ENCODE results near the gene NOL4L.

Gene NOL4L

DNA sequence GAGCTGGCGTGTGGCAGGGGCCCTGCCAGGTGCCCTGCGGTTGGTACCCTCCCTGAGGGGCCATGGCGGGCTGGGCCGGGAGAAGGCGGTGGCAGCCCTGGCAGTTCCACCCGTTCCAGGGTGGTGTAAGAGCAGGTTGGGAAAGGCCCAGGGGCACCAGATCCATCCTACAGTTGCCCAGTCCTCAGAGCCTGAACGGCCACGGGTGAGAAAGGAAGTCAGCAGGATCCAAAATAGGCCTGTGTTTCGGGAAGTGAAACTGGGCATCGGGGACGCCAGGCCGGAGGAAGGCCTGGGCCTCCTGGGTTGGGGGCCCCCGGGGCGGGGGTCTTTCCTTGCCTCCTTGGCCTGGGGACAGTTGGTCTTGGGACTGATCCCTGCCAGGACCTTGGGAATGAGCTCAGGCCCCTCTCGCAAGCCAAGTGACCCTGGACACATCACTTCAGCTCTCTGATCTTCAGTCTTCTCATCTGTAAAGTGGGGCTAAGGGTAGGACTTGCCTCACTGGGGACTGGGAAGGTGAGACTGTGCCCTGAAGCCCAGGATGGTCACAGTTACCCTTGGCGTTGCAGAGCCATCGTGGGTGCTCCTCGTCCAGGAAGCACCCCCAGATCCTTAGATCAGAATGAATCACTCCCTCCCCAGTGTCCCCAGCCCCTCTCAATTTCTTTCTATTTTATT is 18.1 kb upstream of the NOL4L start:
- no peak overlapping the region for H3K4me3 ChIP-seq (ENCODE audit: low read depth, low read length)
- no peak for TF ChIP-seq CTCF (IDR thresholded peaks at IDR 0.05; ENCODE audit: borderline replicate concordance, insufficient read depth, low read depth, low read length)

- no peak for TF ChIP-seq CTCF (IDR thresholded peaks at IDR 0.05; ENCODE audit: borderline replicate concordance, insufficient read depth, low read depth, low read length)
- no peak overlapping the region for H3K4me3 ChIP-seq (ENCODE audit: low read depth, low read length)
These were observed 17.1 kb upstream of the NOL4L start for GRCh38 chr20:32602273-32602672.

GRCh38 chr20:32600681-32601237 is 15.6 kb upstream of the NOL4L start:
- no peak overlapping the region for H3K4me3 ChIP-seq (ENCODE audit: low read depth, low read length)
- TF ChIP-seq CTCF (IDR thresholded peaks at IDR 0.05; ENCODE audit: borderline replicate concordance, insufficient read depth, low read depth, low read length) = no peak

GRCh38 chr20:32599783-32600340 is 14.7 kb upstream of the NOL4L start:
- H3K4me3 ChIP-seq (ENCODE audit: low read depth, low read length) = no peak overlapping the region
- no peak for TF ChIP-seq CTCF (IDR thresholded peaks at IDR 0.05; ENCODE audit: borderline replicate concordance, insufficient read depth, low read depth, low read length)

DNA sequence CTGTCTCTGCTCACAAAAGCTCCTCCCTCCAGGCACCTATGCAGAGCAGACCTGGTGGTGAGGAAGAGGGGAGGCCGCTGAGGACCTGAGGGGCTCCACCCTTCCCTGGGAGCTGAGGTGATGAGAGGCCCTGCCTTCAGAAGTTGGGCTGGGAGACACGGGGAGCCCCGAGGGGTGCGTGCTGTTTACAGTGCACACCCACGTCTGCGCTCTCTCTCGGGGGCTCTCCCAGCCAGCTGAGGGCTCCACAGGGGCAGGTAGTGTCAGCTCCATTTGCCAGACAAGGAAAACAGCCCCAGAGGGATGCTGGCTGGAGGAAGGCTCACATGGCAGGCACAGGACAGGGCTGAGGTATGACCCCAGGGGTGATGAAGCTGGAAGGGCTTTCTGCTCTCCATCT is 13.5 kb upstream of the NOL4L start:
- no peak for TF ChIP-seq CTCF (IDR thresholded peaks at IDR 0.05; ENCODE audit: borderline replicate concordance, insufficient read depth, low read depth, low read length)

GRCh38 chr20:32597714-32598113 is 12.6 kb upstream of the NOL4L start:
- TF ChIP-seq CTCF (IDR thresholded peaks at IDR 0.05; ENCODE audit: borderline replicate concordance, insufficient read depth, low read depth, low read length) = no peak
- no peak overlapping the region for H3K4me3 ChIP-seq (ENCODE audit: low read depth, low read length)

More for the DNA sequence above, 13.5 kb upstream of the NOL4L start:
- H3K4me3 ChIP-seq (ENCODE audit: low read depth, low read length) = no peak overlapping the region
